Esophagus muscularis mucosa (tissue), 4 donors: ENCODE data around the gene THRA.

Experiments
- EP300 ChIP-seq: sonication (generic); formaldehyde crosslinking; IDR thresholded peaks from one replicate; pipeline ENCODE4 v1.6.1; 2017; ENCODE audit warnings: antibody characterized with exemption
- POLR2A ChIP-seq: fragments of 450-650 bp; IDR thresholded peaks from one replicate; pipeline ENCODE4 v1.6.1; 2017; ENCODE audit warnings: antibody characterized with exemption, moderate library complexity, mild to moderate bottlenecking, low read depth
- TF ChIP-seq, protein P1 (sequence below), 3 experiments: fragments of 200-600 bp in 2 of 3; fragments of 450-650 bp in 1 of 3; sonication (generic) in 2 of 3; IDR thresholded peaks; one replicate each; pipeline ENCODE4 v1.5.1; 2017 to 2019; ENCODE audit warnings: antibody characterized with exemption in 3 of 3, mild to moderate bottlenecking in 2 of 3, moderate library complexity in 1 of 3

DNA sequence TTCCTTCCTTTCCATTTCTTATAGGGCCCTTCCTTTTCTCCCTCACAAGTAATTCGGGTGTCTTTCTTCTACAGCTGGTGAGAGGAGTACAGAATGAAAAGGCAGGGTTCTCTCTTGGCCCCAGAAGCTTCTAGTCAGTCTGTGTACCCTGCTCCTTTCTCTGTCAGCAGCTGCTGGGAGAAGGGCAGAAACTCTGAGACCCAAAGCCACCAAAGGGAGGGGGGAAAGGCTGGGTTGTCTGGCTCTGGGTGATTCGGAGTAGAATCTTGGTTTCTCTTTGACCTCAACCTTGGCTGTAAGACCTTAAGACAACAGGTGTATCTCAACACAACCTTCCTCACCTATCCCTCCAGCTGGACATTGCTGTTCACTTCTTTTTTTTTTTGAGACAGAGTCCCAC, 40.9 kb downstream of the THRA start:
- TF ChIP-seq EP300 (no peak), POLR2A (no peak)
- TF ChIP-seq, protein P1, sequence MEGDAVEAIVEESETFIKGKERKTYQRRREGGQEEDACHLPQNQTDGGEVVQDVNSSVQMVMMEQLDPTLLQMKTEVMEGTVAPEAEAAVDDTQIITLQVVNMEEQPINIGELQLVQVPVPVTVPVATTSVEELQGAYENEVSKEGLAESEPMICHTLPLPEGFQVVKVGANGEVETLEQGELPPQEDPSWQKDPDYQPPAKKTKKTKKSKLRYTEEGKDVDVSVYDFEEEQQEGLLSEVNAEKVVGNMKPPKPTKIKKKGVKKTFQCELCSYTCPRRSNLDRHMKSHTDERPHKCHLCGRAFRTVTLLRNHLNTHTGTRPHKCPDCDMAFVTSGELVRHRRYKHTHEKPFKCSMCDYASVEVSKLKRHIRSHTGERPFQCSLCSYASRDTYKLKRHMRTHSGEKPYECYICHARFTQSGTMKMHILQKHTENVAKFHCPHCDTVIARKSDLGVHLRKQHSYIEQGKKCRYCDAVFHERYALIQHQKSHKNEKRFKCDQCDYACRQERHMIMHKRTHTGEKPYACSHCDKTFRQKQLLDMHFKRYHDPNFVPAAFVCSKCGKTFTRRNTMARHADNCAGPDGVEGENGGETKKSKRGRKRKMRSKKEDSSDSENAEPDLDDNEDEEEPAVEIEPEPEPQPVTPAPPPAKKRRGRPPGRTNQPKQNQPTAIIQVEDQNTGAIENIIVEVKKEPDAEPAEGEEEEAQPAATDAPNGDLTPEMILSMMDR (IDR thresholded peaks at IDR 0.05): no peak
